ENCODE results near the gene FGD6. TPM values are rescaled to one million over a fixed set of nuclear protein-coding genes. Genes with fewer than 3 reads are reported as not detected.

Gene FGD6
- total RNA-seq, 1 experiment from 2014 or later, result 25.1 TPM

- no peak for DNase-seq (ENCODE audit: unreplicated experiment)
- Mint-ChIP-seq H3K27me3 (ENCODE audit: insufficient read depth, unreplicated experiment) (no peaks in the 10 kb centered on the region), H3K27ac (ENCODE audit: low read depth, unreplicated experiment) (no peak overlapping the region), H3K36me3 (ENCODE audit: insufficient read depth, unreplicated experiment) (peaks cover 33% of the 10 kb centered on the region), H3K9me3 (ENCODE audit: unreplicated experiment) (no peaks in the 10 kb centered on the region), H3K4me3 (ENCODE audit: unreplicated experiment) (no peak overlapping the region), H3K4me1 (ENCODE audit: insufficient read depth, unreplicated experiment) (peaks cover 21% of the 10 kb centered on the region)
- CTCF ChIA-PET, result interaction anchor here (2.0 kb wide), 1 partner anchor 11 kb away, joined by 17 read pairs; the partner anchor contains the start of gene VEZT
- no TSS peak for BruUV-seq (replicated peaks)
- no peak for TF ChIP-seq CTCF (IDR thresholded peaks at IDR 0.05; ENCODE audit: unreplicated experiment)
- intact Hi-C loops (cut with micrococcal nuclease), result no loop called here
- POLR2A ChIA-PET, result interaction anchor here (0.6 to 21.4 kb wide), 5 partner anchors 11 to 392 kb away, joined by 3 to 1056 read pairs (median 6); partner anchors contain the start of genes FGD6, METAP2 and VEZT
Observed at GRCh38 chr12:95229636-95230035, 12.4 kb upstream of the FGD6 start.

DNA sequence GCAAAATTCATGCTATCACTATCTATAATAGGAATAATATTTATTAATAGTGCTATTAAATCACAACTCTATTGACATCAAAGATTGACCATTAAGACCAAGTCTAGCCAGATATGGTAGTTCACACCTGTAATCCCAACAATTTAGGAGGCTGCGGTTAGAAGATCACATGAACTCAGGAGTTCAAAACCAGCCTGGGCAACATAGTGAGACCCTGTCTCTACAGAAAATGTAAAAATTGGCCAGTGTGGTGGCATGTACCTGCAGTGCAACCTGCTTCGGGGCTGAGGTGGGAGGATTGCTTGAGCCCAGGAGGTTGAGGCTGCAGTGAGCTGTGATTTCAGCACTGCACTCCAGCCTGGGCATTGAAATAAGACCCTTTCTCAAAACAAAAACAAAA is 11.3 kb upstream of the FGD6 start:
- H3K9me3 Mint-ChIP-seq (ENCODE audit: unreplicated experiment), result no peaks in the 10 kb centered on the region
- no peak for DNase-seq (ENCODE audit: unreplicated experiment)
- H3K36me3 Mint-ChIP-seq (ENCODE audit: insufficient read depth, unreplicated experiment), result peaks cover 30% of the 10 kb centered on the region
- ChIA-PET POLR2A (interaction anchor here (0.7 to 21.4 kb wide), 5 partner anchors 10 to 128 kb away, joined by 3 to 1056 read pairs (median 4); partner anchors contain the start of genes FGD6 and VEZT), CTCF (interaction anchor here (0.5 to 2.0 kb wide), 2 partner anchors 10 to 30 kb away, joined by 4 to 17 read pairs; partner anchors contain the start of gene VEZT)
- H3K27ac Mint-ChIP-seq (ENCODE audit: low read depth, unreplicated experiment), result no peak overlapping the region
- no peak for TF ChIP-seq CTCF (IDR thresholded peaks at IDR 0.05; ENCODE audit: unreplicated experiment)
- intact Hi-C loops (cut with micrococcal nuclease), result no loop called here
- H3K27me3 Mint-ChIP-seq (ENCODE audit: insufficient read depth, unreplicated experiment), result no peaks in the 10 kb centered on the region
- no TSS peak for BruUV-seq (replicated peaks)
- no peak overlapping the region for H3K4me3 Mint-ChIP-seq (ENCODE audit: unreplicated experiment)
- H3K4me1 Mint-ChIP-seq (ENCODE audit: insufficient read depth, unreplicated experiment), result peaks cover 26% of the 10 kb centered on the region

GRCh38 chr12:95227818-95228356 is 10.6 kb upstream of the FGD6 start:
- H3K4me3 Mint-ChIP-seq (ENCODE audit: unreplicated experiment), result no peak overlapping the region
- ChIA-PET CTCF (interaction anchor here (0.5 kb wide), 1 partner anchor 34 kb away, joined by 3 read pairs; no protein-coding TSS in a partner anchor), POLR2A (interaction anchor here (0.7 to 21.4 kb wide), 4 partner anchors 9 to 129 kb away, joined by 3 to 1056 read pairs (median 32); partner anchors contain the start of genes FGD6 and VEZT)
- H3K9me3 Mint-ChIP-seq (ENCODE audit: unreplicated experiment), result no peaks in the 10 kb centered on the region
- peaks cover 30% of the 10 kb centered on the region for H3K36me3 Mint-ChIP-seq (ENCODE audit: insufficient read depth, unreplicated experiment)
- no peaks in the 10 kb centered on the region for H3K27me3 Mint-ChIP-seq (ENCODE audit: insufficient read depth, unreplicated experiment)
- H3K27ac Mint-ChIP-seq (ENCODE audit: low read depth, unreplicated experiment), result no peak overlapping the region
- H3K4me1 Mint-ChIP-seq (ENCODE audit: insufficient read depth, unreplicated experiment), result peaks cover 26% of the 10 kb centered on the region
- no TSS peak for BruUV-seq (replicated peaks)
- intact Hi-C loops (cut with micrococcal nuclease), result no loop called here
- no peak for TF ChIP-seq CTCF (IDR thresholded peaks at IDR 0.05; ENCODE audit: unreplicated experiment)
- no peak for DNase-seq (ENCODE audit: unreplicated experiment)

GRCh38 chr12:95225645-95226212 is 8.5 kb upstream of the FGD6 start:
- TF ChIP-seq CTCF (IDR thresholded peaks at IDR 0.05; ENCODE audit: unreplicated experiment), result no peak
- CTCF ChIA-PET, result interaction anchor here (0.6 to 1.6 kb wide), 5 partner anchors 19 to 1059 kb away, joined by 3 to 10 read pairs (median 6); no protein-coding TSS in a partner anchor
- Mint-ChIP-seq H3K9me3 (ENCODE audit: unreplicated experiment) (no peaks in the 10 kb centered on the region), H3K27me3 (ENCODE audit: insufficient read depth, unreplicated experiment) (no peaks in the 10 kb centered on the region), H3K4me1 (ENCODE audit: insufficient read depth, unreplicated experiment) (peaks cover 21% of the 10 kb centered on the region), H3K27ac (ENCODE audit: low read depth, unreplicated experiment) (no peak overlapping the region), H3K4me3 (ENCODE audit: unreplicated experiment) (no peak overlapping the region), H3K36me3 (ENCODE audit: insufficient read depth, unreplicated experiment) (peaks cover 30% of the 10 kb centered on the region)
- DNase-seq (ENCODE audit: unreplicated experiment), result no peak
- POLR2A ChIA-PET, result interaction anchor here (0.6 to 21.4 kb wide), 6 partner anchors 8 to 307 kb away, joined by 3 to 1056 read pairs (median 6); partner anchors contain the start of genes FGD6, METAP2 and VEZT
- intact Hi-C loops (cut with micrococcal nuclease), result no loop called here
- BruUV-seq (replicated peaks), result no TSS peak
